ENCODE results near the gene NKAP.
"Not testable (repeated sequence)": the region's sequence is repeated elsewhere in the genome, so short reads cannot be mapped to it uniquely, and the experiment has no call there.

Gene NKAP

GRCh38 chrX:119943185-119943988 is at the start of gene NKAP:
Gene NKAP, minus strand, starts transcription at chrX:119943751. Its CDS starts 146 bp downstream, at chrX:119943605.
- Mint-ChIP-seq H3K27ac (peak within 1 kb of the TSS; percentile 96 to 99), H3K27me3 (no peaks in the 10 kb centered on the region), H3K9me3 (no peaks in the 10 kb centered on the region), H3K4me1 (peaks cover 9% of the 10 kb centered on the region), H3K4me3 (peak within 1 kb of the TSS; percentile 89 to 95)
- DNase-seq = peak; percentile 81 to 88
- peak; percentile 94 for ATAC-seq

DNA sequence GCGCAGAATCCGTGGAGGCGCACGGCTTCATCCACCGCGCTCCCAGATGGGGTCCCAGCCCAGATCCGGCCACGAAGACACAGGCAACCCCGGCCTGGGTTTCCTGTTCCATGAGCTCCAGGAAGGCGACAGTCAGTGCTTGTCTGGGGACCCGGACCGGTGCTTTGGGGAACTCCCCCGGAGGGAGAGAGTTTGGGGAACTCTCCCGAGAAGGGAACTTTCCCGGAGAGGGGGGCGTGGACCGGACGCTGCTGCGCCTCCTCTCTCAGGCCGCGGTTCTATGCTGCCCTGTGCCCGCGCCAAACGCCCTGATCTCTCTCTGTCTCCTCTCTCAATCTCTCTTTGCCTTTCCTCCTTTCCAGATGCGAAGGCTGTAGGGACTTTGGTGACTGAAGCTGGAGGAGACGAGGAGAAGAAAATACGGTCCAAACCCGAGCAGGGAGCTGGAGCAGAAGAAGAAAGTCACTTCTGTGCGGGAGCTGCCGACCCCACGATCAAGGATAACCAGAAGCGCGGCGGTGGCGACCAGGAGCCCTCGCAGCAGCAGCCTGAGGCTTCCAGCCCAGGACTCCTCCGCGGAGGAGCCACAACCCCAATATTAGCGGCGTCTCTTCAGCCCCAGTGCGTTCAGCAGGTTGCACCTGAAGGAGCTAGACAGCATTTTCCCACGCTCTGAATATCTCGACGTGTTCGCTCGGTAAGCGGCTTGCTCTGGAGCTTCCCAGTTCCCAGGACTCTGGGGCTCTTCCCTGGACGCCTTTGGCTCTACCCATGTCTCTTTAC is 47.6 kb upstream of the NKAP start:
- H3K4me1 Mint-ChIP-seq = peaks cover 25% of the 10 kb centered on the region
- peak; percentile 4 to 10 for DNase-seq
- H3K27ac Mint-ChIP-seq = no peak overlapping the region
- peaks cover 78% of the 10 kb centered on the region for H3K27me3 Mint-ChIP-seq
- peak overlapping the region; percentile 77 to 89 for H3K4me3 Mint-ChIP-seq
- H3K9me3 Mint-ChIP-seq = no peaks in the 10 kb centered on the region
- peak; percentile 55 for ATAC-seq

DNA sequence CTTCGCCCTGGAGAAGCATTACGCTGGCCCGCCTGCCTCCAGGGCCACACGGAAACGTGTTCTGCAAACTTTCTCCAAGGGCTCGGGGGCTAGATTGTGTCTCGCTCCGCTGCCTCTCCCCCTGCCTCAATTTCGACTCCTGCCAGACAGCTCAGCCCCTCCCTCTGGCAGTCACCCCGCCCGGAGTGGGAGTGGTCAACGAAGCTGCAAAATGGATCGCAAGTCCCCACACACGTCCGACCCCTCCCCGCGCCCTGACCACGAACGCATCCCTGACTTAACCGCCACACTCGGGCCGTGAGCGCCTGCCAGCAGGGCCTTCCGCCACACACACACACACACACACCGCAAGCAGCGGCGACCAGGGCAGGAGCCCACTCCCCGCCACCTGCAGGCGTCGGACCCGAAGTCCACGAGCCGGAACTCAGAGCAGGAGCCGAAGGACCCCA is 47.0 kb upstream of the NKAP start:
- no peaks in the 10 kb centered on the region for H3K9me3 Mint-ChIP-seq
- H3K27ac Mint-ChIP-seq = no peak overlapping the region
- H3K4me1 Mint-ChIP-seq = peaks cover 25% of the 10 kb centered on the region
- peak overlapping the region; percentile 77 to 89 for H3K4me3 Mint-ChIP-seq
- ATAC-seq (peak; percentile 37), DNase-seq (no peak)
- H3K27me3 Mint-ChIP-seq = peaks cover 78% of the 10 kb centered on the region

GRCh38 chrX:119989905-119990555 is 46.5 kb upstream of the NKAP start:
- ATAC-seq (peak; percentile 55), DNase-seq (no peak)
- Mint-ChIP-seq H3K27me3 (peaks cover 78% of the 10 kb centered on the region), H3K9me3 (no peaks in the 10 kb centered on the region), H3K4me3 (peak overlapping the region; percentile 77 to 89), H3K27ac (peak overlapping the region in 1 of 2 donors; percentile 81), H3K4me1 (peaks cover 25% of the 10 kb centered on the region)

DNA sequence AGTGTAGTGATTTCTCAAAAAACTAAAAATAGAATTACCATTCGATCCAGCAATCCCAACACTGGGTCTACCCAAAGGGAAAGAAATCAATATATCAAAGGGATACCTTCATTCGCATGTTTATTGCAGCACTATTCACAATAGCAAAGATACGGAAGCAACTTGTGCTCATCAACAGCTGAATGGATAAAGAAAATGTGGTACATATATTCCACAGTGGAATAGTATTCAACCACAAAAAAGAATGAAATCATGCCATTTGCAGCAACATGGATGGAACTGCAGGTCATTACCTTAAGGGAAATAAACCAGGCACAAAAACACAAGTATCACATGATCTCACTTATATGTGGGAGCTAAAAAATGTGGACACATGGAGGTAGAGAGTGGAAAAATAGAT is 42.7 kb upstream of the NKAP start:
- Mint-ChIP-seq H3K27me3 (peaks cover 59% of the 10 kb centered on the region), H3K27ac (no peak overlapping the region), H3K9me3 (no peaks in the 10 kb centered on the region), H3K4me3 (no peak overlapping the region), H3K4me1 (peaks cover 18% of the 10 kb centered on the region)
- DNase-seq = no peak
- no peak for ATAC-seq

DNA sequence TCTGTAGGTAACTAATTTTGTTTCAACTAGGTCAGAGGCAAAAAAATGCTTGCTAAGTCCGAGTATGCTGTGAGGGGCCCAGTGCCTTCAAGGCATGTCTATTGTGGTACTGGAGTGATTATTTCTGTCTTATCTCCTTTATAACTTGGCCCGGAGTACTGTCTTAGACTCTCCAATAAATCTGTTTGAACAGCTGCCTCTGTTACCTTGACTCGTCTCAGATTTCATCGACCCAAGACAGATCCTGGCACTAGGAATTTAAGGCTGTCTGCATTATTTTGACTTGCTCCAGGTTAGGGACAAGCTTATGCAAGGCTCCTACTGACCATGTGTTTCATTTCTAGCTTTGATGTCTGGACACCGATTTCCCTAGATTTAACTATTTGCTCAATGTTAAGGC is 41.1 kb upstream of the NKAP start:
- Mint-ChIP-seq H3K9me3 (no peaks in the 10 kb centered on the region), H3K4me3 (no peak overlapping the region), H3K27ac (no peak overlapping the region), H3K4me1 (peaks cover 2% of the 10 kb centered on the region), H3K27me3 (peaks cover 44% of the 10 kb centered on the region)
- ATAC-seq (no peak), DNase-seq (no peak)

DNA sequence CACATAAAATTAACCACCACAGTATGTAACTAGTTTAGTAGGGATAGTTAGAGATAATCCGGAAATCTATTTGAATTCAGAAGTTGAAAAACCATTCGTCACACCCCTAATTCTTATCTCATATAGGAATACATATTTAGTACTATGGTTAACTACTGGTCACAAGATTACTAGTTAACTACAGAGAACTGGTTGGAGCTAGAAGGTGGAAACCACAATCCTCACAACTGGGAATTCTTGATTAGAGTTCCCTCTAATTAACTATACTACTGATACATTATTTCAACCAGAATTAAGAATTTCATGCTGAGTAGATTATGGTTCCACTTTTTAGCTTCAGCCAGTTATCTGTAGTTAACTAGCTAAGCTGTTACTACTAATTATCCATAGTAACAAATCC is 39.9 kb upstream of the NKAP start:
- H3K9me3 Mint-ChIP-seq = no peaks in the 10 kb centered on the region
- no peak overlapping the region for H3K27ac Mint-ChIP-seq
- no peaks in the 10 kb centered on the region for H3K4me1 Mint-ChIP-seq
- DNase-seq (no peak), ATAC-seq (no peak)
- H3K27me3 Mint-ChIP-seq = peaks cover 32% of the 10 kb centered on the region
- no peak overlapping the region for H3K4me3 Mint-ChIP-seq

- Mint-ChIP-seq H3K9me3 (no peaks in the 10 kb centered on the region), H3K27me3 (peaks cover 32% of the 10 kb centered on the region), H3K4me3 (no peak overlapping the region), H3K4me1 (no peaks in the 10 kb centered on the region), H3K27ac (no peak overlapping the region)
- ATAC-seq = no peak
- DNase-seq = no peak
These were observed 38.6 kb upstream of the NKAP start for GRCh38 chrX:119982145-119982544.

- H3K4me1 Mint-ChIP-seq = no peaks in the 10 kb centered on the region
- H3K27me3 Mint-ChIP-seq = peaks cover 30% of the 10 kb centered on the region
- DNase-seq (peak in 1 of 2 donors; percentile 13), ATAC-seq (no peak)
- H3K4me3 Mint-ChIP-seq = no peak overlapping the region
- no peaks in the 10 kb centered on the region for H3K9me3 Mint-ChIP-seq
- no peak overlapping the region for H3K27ac Mint-ChIP-seq
These were observed 37.9 kb upstream of the NKAP start for GRCh38 chrX:119981286-119982070.

DNA sequence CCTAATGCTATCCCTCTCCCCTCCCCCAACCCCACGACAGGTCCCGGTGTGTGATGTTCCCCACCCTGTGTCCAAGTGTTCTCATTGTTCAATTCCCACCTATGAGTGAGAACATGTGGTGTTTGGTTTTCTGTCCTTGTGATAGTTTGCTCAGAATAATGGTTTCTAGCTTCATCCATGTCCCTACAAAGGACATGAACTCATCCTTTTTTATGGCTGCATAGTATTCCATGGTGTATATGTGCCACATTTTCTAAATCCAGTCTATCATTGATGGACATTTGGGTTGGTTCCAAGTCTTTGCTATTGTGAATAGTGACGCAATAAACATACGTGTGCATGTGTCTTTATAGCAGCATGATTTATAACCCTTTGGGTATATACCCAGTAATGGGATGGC is 33.6 kb upstream of the NKAP start:
- not testable (repeated sequence) for H3K4me3 Mint-ChIP-seq, H3K4me1 Mint-ChIP-seq, H3K27ac Mint-ChIP-seq, ATAC-seq, H3K27me3 Mint-ChIP-seq, H3K9me3 Mint-ChIP-seq, DNase-seq

GRCh38 chrX:119971184-119971583 is 27.6 kb upstream of the NKAP start:
- Mint-ChIP-seq H3K4me1 (no peaks in the 10 kb centered on the region), H3K4me3 (no peak overlapping the region), H3K9me3 (no peaks in the 10 kb centered on the region), H3K27me3 (no peaks in the 10 kb centered on the region), H3K27ac (no peak overlapping the region)
- ATAC-seq = no peak
- no peak for DNase-seq

DNA sequence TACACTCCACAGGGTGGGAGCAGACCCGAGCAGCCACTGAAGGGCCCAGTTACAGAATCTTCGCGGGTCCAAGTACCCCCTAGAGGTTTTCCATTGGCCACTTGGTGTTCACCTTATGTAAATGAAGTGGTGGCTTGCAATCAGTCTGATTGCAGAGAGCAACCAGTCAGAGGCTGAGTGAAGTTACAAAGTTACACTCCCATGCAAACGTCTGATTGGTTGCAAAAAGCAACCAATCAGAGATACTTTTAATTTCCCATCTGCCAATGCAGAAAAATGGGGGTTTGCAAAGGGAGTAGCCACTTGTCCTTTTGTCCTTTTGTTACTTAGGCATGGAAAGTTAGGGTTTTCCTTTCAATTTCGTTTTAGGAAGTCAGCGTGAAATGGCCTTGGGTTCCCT is 27.0 kb upstream of the NKAP start:
- DNase-seq (no peak), ATAC-seq (no peak)
- Mint-ChIP-seq H3K4me1 (no peaks in the 10 kb centered on the region), H3K4me3 (no peak overlapping the region), H3K9me3 (no peaks in the 10 kb centered on the region), H3K27ac (no peak overlapping the region), H3K27me3 (no peaks in the 10 kb centered on the region)

DNA sequence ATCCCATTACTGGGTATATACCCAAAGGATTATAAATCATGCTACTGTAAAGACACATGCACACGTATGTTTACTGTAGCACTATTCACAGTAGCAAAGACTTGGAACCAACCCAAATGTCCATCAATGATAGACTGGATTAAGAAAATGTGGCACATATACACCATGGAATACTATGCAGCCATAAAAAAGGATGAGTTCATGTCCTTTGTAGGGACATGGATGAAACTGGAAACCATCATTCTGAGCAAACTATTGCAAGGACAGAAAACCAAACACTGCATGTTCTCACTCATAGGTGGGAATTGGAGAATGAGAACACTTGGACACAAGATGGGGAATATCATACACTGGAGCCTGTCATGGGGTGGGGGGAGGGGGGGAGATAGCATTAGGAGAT is 23.3 kb upstream of the NKAP start:
- DNase-seq, H3K4me3 Mint-ChIP-seq, H3K9me3 Mint-ChIP-seq: not testable (repeated sequence)

GRCh38 chrX:119960625-119961024 is 17.1 kb upstream of the NKAP start:
- Mint-ChIP-seq H3K4me3 (no peak overlapping the region), H3K27ac (no peak overlapping the region), H3K4me1 (peaks cover 11% of the 10 kb centered on the region), H3K27me3 (peaks cover 28% of the 10 kb centered on the region), H3K9me3 (no peaks in the 10 kb centered on the region)
- DNase-seq (no peak), ATAC-seq (no peak)

More for the DNA sequence above, 23.3 kb upstream of the NKAP start:
- not testable (repeated sequence) for H3K27me3 Mint-ChIP-seq, H3K4me1 Mint-ChIP-seq, H3K27ac Mint-ChIP-seq, ATAC-seq

Measured in stimulated activated naive CD8-positive, alpha-beta T cell treated with anti-CD3 and anti-CD28 coated beads, Interleukin-15, amount 100 ng/mL, for 72 hours (primary cell).